ENCODE results near the gene SLC27A5.

DNA sequence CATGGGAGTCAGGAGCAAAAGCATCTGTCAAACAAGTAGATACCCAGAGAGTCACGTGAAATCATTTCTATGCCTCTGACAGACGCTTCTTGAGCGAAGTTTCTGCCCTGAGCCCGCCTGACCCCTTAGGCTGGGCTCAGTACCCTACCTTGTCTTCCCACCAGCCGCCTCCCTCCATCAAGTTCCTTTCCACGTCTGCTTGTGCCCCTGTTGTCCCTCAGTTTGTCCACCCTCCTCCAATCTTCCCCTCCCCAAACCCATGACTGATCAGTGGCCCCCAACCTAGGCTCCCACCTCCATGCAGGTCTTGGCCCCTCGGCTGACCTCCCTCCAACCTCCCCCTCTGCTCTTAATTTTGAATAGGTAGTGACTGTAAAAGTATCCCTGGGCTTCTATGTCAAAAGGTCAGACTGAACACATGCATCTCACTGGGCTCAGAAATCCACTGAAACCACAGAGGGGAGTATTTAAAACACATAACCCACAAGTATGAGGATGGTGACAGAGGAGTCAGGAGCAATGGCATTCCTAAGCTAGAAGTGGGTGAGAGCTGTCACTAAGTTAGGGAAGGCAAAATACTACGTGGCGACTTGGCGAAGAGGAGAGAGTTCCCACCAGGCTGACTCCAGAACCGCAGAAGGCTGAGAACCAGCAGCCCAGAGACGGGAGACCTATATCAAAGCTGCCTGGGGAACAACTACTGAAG is 37.3 kb downstream of the SLC27A5 start:
- TF ChIP-seq, protein P1, sequence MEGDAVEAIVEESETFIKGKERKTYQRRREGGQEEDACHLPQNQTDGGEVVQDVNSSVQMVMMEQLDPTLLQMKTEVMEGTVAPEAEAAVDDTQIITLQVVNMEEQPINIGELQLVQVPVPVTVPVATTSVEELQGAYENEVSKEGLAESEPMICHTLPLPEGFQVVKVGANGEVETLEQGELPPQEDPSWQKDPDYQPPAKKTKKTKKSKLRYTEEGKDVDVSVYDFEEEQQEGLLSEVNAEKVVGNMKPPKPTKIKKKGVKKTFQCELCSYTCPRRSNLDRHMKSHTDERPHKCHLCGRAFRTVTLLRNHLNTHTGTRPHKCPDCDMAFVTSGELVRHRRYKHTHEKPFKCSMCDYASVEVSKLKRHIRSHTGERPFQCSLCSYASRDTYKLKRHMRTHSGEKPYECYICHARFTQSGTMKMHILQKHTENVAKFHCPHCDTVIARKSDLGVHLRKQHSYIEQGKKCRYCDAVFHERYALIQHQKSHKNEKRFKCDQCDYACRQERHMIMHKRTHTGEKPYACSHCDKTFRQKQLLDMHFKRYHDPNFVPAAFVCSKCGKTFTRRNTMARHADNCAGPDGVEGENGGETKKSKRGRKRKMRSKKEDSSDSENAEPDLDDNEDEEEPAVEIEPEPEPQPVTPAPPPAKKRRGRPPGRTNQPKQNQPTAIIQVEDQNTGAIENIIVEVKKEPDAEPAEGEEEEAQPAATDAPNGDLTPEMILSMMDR (IDR thresholded peaks at IDR 0.05) = no peak
- TF ChIP-seq EP300 (IDR thresholded peaks at IDR 0.05) = no peak
- TF ChIP-seq POLR2A (IDR thresholded peaks at IDR 0.05) = no peak
- TF ChIP-seq POLR2AphosphoS5 (IDR thresholded peaks at IDR 0.05) = no peak
